HepG2 (cell line): Measurements from ENCODE around the gene TGFBR1. TPM values are rescaled to one million over a fixed set of nuclear protein-coding genes. Genes with fewer than 3 reads are reported as not detected.

Experiments
- ARID2 ChIP-seq: sonication (generic); formaldehyde crosslinking; IDR thresholded peaks from 2 replicates; pipeline ENCODE4 v1.8.1; 2022; ENCODE audit warnings: mild to moderate bottlenecking, missing genetic modification reagents, borderline replicate concordance
- CHCHD3 ChIP-seq: sonication (generic); formaldehyde crosslinking; IDR thresholded peaks from 2 replicates; pipeline ENCODE4 v1.8.0; 2022; ENCODE audit warnings: mild to moderate bottlenecking, missing genetic modification reagents, moderate library complexity
- ELF3 ChIP-seq: IDR thresholded peaks from 2 replicates; pipeline ENCODE4 v1.6.1; 2016; ENCODE audit warnings: missing genetic modification reagents, missing compliant biosample characterization
- HDAC2 ChIP-seq: sonication (generic); formaldehyde crosslinking; IDR thresholded peaks from 2 replicates; pipeline ENCODE4 v1.4.0; 2020; ENCODE audit warnings: missing genetic modification reagents
- HIC2 ChIP-seq: sonication (generic); formaldehyde crosslinking; IDR thresholded peaks from 2 replicates; pipeline ENCODE4 v1.9.0; 2022; ENCODE audit warnings: low read depth, missing genetic modification reagents
- HMG20A ChIP-seq: IDR thresholded peaks from 2 replicates; pipeline ENCODE4 v1.6.1; 2016; ENCODE audit warnings: borderline replicate concordance
- HNF1B ChIP-seq: sonication (generic); formaldehyde crosslinking; IDR thresholded peaks from 2 replicates; pipeline ENCODE4 v1.5.1; 2020; ENCODE audit warnings: mild to moderate bottlenecking, moderate library complexity, missing genetic modification reagents
- JUND ChIP-seq: sonication (generic); formaldehyde crosslinking; IDR thresholded peaks from 2 replicates; pipeline ENCODE4 v1.8.0; 2022; ENCODE audit warnings: mild to moderate bottlenecking, missing genetic modification reagents
- KLF6 ChIP-seq: IDR thresholded peaks from 2 replicates; pipeline ENCODE4 v1.8.0; 2016; ENCODE audit warnings: missing biosample characterization, missing genetic modification reagents
- KLF9 ChIP-seq: IDR thresholded peaks from 2 replicates; pipeline ENCODE4 v1.6.1; 2016; ENCODE audit warnings: low read depth
- MXD1 ChIP-seq: sonication (generic); formaldehyde crosslinking; IDR thresholded peaks from 2 replicates; pipeline ENCODE4 v1.4.0; 2020; ENCODE audit warnings: mild to moderate bottlenecking, missing genetic modification reagents
- NBN ChIP-seq: fragments of 450-650 bp; conservative IDR thresholded peaks from 2 replicates; pipeline ENCODE4 v1.6.1; 2017
- NCOA5 ChIP-seq: sonication (generic); formaldehyde crosslinking; IDR thresholded peaks from 2 replicates; pipeline ENCODE4 v1.4.0; 2020; ENCODE audit warnings: missing genetic modification reagents
- NCOR1 ChIP-seq: fragments of 200-600 bp; sonication (generic); IDR thresholded peaks from 2 replicates; pipeline ENCODE4 v1.7.0; 2017; ENCODE audit warnings: antibody characterized with exemption, low read length, borderline replicate concordance
- POLR2AphosphoS2 ChIP-seq: IDR thresholded peaks from 2 replicates; pipeline ENCODE4 v1.6.1; 2011; ENCODE audit warnings: low read depth, low read length, improper control_type of control experiment
- RBM39 ChIP-seq: fragments of 200-400 bp; formaldehyde crosslinking; IDR thresholded peaks from one replicate; pipeline ENCODE4 v1.6.1; 2018; ENCODE audit warnings: antibody characterized with exemption, mild to moderate bottlenecking, low read depth, low read length; ENCODE audit not compliant: poor library complexity, severe bottlenecking
- RCOR2 ChIP-seq: IDR thresholded peaks from 2 replicates; pipeline ENCODE4 v1.6.1; 2016; ENCODE audit warnings: missing biosample characterization, missing genetic modification reagents
- REL ChIP-seq: sonication (generic); formaldehyde crosslinking; conservative IDR thresholded peaks from 2 replicates; pipeline ENCODE4 v1.8.0; 2022; ENCODE audit warnings: mild to moderate bottlenecking, missing genetic modification reagents, moderate library complexity
- SNAI1 ChIP-seq: sonication (generic); formaldehyde crosslinking; IDR thresholded peaks from 2 replicates; pipeline ENCODE4 v1.5.0; 2020; ENCODE audit warnings: mild to moderate bottlenecking, missing genetic modification reagents, borderline replicate concordance
- ZNF17 ChIP-seq: sonication (generic); formaldehyde crosslinking; IDR thresholded peaks from 2 replicates; pipeline ENCODE4 v1.5.0; 2020; ENCODE audit warnings: mild to moderate bottlenecking, missing genetic modification reagents
- ZNF251 ChIP-seq: sonication (generic); formaldehyde crosslinking; IDR thresholded peaks from 2 replicates; pipeline ENCODE4 v1.9.0; 2021; ENCODE audit warnings: mild to moderate bottlenecking, missing genetic modification reagents
- ZNF333 ChIP-seq: sonication (generic); formaldehyde crosslinking; IDR thresholded peaks from 2 replicates; pipeline ENCODE4 v1.4.0; 2020; ENCODE audit warnings: mild to moderate bottlenecking, missing genetic modification reagents, borderline replicate concordance
- ZNF446 ChIP-seq: sonication (generic); formaldehyde crosslinking; IDR thresholded peaks from 2 replicates; pipeline ENCODE4 v1.5.0; 2020; ENCODE audit warnings: mild to moderate bottlenecking, missing genetic modification reagents
- ZNF563 ChIP-seq: sonication (generic); formaldehyde crosslinking; IDR thresholded peaks from 2 replicates; pipeline ENCODE4 v1.8.0; 2022; ENCODE audit warnings: mild to moderate bottlenecking, moderate library complexity, missing genetic modification reagents
- ZNF775 ChIP-seq: sonication (generic); formaldehyde crosslinking; IDR thresholded peaks from 2 replicates; pipeline ENCODE4 v1.4.0; 2020; ENCODE audit warnings: missing genetic modification reagents, mild to moderate bottlenecking, moderate library complexity, borderline replicate concordance
- polyA plus RNA-seq, 8 experiments: library from polyadenylated mRNA; depleted of rRNA in 3 of 8; stranded (reverse) in 7 of 8; unstranded in 1 of 8; fragments of >200 nt; fragmentation: Illumina TruSeq in 4 of 8; extraction: Trizol in 4 of 8; gene quantifications; 2 replicates each; pipeline versions ENCODE4 v1.2.1 to v1.2.3, GENCODE V29; 2011 to 2016; ENCODE audit warnings: low read depth in 4 of 8, missing spikeins in 1 of 8, mixed read lengths in 1 of 8; ENCODE audit not compliant: insufficient read depth in 1 of 8
- total RNA-seq, 5 experiments: library from RNA; depleted of rRNA; stranded (reverse); fragments of >200 nt; fragmentation: Illumina TruSeq; extraction: Trizol; gene quantifications; 2 replicates each; pipeline ENCODE4 v1.2.3, GENCODE V29; 2016; ENCODE audit warnings: low read depth in 1 of 5
- TF ChIP-seq, protein P1 (sequence below): IDR thresholded peaks from 2 replicates; pipeline ENCODE4 v1.6.1; 2012; ENCODE audit warnings: low read depth, low read length, improper control_type of control experiment

Gene TGFBR1
- total and polyA plus RNA-seq, 2 of the 13 experiments (the other 11 are each of a cell fraction or from before 2014, with no cell fraction given), result 16.8 to 23.9 TPM

DNA sequence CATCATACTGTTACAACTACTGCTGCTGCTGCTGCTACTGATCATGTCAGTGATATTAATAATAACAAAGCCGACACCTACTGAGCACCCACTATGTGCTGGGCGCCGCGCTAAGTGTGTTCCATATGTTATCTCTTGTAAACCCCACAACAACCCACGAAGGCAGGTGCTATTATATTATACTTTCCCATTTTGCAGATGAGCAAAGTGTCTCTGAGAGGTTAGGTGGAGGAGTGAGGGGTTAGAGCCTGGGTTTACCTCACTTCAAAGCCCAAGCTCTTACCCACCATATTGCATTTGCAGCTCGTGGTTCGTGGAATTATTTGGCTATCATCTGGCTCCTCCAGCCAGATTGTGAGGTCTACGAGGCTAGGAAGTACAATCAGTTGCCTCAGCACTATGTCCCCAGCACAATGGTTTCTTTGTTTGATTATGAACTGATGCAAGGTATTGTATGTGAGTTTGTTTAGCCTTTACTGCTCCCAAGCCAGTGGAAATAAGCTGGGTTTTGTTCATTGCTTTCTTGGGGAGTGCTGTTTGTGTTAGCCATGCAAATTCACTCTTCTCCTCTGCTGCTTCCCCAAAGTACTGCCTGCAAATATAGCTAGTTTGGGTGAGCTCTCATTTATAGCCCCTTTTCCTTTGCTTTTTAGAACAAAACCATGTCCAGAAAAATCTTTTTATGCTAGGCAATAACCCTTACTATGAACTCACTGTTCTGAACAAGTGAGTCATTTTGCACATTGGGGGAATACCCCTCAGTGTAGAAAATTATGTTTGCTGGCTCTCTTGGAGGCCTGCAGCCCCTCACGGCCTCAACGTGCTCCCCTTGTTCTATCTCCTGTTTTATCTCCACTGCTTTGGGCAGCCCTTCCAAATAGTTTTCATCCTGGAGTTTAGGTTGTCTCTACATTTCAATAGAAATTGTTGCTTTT, 68.9 kb downstream of the TGFBR1 start (continued):
- TF ChIP-seq HNF1B (CRISPR knock-in tag) (no peak), JUND (CRISPR knock-in tag) (no peak), NBN (no peak), RCOR2 (CRISPR knock-in tag) (no peak), SNAI1 (CRISPR knock-in tag) (no peak), NCOA5 (CRISPR knock-in tag) (no peak), CHCHD3 (CRISPR knock-in tag) (no peak), MXD1 (CRISPR knock-in tag) (no peak), ZNF333 (CRISPR knock-in tag) (no peak), HMG20A (peak; percentile 56; the same call in 1 of the 2 replicates), NCOR1 (no peak), ARID2 (CRISPR knock-in tag) (no peak), KLF6 (CRISPR knock-in tag) (no peak), ZNF446 (CRISPR knock-in tag) (no peak), ELF3 (CRISPR knock-in tag) (no peak), POLR2AphosphoS2 (no peak), ZNF251 (CRISPR knock-in tag) (no peak), ZNF17 (no peak), RBM39 (no peak), ZNF775 (CRISPR knock-in tag) (no peak), REL (CRISPR knock-in tag) (no peak), KLF9 (CRISPR knock-in tag) (no peak), HIC2 (CRISPR knock-in tag) (no peak), HDAC2 (CRISPR knock-in tag) (peak; percentile 15; the same call in 1 of the 2 replicates), ZNF563 (CRISPR knock-in tag) (no peak)
- TF ChIP-seq, protein P1, sequence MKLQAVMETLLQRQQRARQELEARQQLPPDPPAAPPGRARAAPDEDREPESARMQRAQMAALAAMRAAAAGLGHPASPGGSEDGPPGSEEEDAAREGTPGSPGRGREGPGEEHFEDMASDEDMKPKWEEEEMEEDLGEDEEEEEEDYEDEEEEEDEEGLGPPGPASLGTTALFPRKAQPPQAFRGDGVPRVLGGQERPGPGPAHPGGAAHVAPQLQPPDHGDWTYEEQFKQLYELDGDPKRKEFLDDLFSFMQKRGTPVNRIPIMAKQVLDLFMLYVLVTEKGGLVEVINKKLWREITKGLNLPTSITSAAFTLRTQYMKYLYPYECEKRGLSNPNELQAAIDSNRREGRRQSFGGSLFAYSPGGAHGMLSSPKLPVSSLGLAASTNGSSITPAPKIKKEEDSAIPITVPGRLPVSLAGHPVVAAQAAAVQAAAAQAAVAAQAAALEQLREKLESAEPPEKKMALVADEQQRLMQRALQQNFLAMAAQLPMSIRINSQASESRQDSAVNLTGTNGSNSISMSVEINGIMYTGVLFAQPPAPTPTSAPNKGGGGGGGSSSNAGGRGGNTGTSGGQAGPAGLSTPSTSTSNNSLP, result no peak
